NCI-H187 (cell line): Measurements from ENCODE around the gene HMG20B.

Experiments
- DNase-seq, 2 experiments: peaks; one replicate each; lab custom pipeline; 2025; lab: John Stamatoyannopoulos, UW

The HMG20B gene

DNA sequence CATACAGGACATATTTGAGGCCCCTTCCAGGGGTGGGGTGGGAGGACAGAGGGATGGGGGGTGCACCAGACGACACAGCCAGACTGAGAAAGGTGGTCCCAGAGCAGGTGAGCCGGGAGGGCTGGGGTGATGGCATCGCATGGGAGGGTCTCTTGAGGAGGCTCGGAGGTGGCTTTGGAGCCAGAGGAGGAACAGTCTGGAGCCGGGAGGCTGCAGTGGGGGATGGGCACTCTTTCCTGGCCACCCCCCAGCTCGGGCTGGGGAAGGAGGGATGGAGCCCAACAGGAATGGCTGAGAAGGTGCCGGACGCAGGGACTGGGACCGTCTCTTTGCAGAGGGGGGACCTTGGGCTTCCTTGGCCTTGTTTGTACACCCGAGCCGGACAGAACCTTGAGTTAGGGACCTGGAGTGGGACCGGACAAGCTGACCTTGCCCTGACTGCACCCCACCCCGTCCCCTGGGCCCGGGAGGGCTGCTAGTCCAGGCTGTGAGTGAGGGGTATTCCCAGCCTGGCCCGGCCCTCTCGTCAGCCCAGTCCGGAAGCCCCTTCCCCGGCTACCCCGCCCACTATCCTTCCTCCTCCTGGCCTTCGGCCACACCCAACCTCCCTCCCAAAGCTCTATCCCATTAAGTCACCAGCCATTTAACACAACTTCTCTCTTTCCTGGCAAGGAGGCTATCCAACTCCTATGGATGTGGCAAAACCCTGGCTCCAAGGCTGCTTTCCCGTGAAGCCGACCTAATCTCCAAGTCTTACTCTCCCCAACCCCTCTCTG, 34.7 kb downstream of the HMG20B start:
- DNase-seq = no peak

DNA sequence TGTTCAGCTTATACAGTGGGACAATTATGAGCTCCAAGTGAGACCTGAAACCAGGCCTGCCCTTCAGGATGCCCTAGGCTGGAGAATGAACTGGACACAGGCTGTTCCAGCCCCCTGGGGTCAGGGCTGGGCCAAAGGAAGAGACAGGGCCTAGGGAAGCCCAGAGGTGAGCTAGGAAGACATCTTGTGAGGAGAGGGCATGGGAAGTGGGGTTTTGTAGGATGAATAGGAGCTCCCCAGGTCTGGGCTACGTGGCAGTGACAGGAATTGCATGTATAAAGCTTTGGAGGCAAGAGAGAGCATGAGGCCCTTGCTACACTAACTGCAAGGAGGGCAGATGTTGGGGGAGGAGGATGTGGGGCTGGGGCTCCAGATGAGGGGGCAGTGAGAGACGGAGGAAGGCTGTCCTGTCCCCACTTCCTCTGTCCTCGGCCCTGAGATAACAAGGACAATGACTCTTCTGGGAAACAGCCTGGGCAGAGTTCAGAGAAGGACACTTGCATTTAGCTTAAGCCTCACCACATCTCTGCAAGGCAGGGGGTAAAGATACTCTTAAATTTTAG, 35.4 kb downstream of the HMG20B start:
- DNase-seq = no peak

DNA sequence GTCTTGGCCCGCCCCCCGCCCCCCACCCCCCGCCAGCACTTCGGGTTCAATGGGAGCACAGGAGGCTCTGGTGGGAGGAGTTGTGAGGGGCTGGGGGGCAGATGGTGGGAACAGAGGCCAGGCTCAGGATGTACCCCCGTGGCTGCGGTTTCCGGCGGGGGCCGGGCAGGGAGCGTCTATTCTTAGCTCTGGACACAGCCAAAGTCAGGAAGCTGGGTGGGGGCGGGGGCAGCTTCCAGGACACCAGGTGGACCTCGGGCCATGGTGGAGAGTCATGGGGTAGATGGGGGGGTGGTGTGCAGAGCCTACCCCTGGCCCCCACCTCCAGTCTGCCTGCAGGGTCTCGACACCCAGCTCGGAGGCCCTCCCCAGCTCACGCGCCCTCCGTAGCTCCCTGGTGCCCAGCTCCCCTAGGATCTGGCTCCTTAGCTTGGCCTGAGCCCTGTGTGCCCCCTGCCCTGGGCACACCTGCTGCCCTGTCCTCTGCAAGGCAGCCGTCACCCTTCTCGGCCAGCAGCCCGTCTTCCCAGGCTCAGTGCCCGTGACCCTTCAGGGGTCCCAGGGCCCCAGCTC, 36.1 kb downstream of the HMG20B start:
- no peak for DNase-seq

DNA sequence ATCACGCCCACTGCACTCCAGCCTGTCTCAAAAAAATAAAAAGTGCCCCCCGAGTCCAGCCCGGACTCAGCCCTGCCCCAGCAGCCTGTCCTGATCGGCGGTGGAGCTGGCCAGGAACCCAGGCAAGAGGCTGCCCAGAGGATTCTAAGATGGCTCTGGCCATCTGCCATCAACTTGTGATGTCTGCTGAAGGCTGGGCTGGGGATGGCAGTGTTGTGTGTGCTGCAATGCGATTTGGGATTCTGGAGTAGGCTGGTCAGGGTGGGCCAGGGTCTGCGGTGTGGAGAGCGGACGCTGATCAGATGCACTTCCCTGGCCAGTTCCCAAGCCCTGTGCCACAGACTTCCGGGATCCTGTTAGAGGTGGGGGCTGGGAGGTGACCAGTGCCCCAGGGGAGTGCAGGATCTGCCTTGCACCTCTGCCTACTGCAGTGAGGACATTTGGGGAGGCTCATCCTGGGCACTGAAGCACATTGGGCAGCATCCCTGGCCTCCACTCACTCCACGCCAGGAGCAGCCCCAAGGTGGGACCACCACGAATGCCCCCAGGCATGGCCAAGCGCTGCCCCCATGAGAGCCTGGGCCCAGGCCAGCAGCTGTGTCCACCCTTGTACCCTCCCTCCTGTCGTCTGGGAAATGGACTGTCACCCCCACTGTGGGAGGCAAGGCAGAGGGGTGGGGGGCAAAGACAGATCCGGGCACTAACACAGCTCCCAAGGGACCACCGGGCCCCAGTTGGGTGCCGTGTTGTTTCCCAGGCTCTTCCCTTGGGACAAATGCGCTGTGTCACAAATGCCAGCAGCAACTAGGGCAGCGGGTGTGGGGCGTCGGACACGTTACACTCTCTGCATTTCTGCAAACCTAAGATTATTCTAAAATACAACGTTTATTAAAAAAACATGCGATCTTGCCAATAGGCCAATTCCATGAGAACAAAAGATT, 37.3 kb downstream of the HMG20B start:
- no peak for DNase-seq

DNA sequence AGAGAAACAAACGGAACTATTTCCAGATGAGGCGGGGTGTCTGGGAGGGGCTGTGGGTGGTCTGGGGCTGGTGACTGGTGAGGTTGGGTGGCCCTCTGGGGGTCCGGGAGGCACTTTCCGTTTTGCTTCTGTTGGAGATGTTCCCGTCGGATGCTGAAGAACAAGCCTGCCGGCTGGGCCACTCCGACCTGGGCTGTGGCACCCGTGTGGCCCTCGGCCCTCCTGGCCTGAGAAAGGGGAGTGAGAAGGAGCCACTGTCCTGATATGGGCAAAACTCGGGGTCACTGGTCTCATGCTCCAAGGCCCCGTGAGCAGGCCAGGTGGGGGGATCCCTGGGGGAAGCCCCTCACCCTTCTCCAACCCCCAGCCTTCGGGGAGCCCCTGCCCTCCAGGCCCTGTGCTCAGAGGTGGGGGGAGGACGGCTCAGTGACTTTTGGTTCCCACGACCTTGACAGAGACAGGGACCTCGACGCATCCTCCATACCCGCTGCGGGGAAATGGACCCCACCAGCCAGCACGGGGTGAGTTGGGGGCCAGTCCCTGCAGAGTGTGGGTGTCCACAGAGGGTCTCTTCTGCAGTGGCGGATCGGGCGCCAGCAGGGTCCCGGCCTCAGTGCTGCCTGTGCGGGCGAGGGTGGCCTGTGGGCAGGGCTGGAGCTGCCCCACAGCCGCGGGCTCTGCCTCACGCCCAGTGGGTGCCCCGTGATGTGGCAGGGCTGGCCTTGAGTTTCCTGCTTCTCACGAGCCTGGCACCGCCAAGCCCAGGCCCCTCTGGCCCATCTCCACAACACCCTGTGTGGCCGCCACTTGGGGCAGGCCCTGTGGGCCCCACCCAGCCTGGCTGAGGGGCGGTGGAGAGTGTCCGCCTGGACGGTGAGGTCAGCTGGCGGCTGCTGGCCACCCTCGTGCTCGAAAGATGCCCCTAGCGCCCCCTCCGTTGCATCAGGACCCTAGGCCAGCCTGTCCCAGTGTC, 38.3 kb downstream of the HMG20B start:
- no peak for DNase-seq

DNA sequence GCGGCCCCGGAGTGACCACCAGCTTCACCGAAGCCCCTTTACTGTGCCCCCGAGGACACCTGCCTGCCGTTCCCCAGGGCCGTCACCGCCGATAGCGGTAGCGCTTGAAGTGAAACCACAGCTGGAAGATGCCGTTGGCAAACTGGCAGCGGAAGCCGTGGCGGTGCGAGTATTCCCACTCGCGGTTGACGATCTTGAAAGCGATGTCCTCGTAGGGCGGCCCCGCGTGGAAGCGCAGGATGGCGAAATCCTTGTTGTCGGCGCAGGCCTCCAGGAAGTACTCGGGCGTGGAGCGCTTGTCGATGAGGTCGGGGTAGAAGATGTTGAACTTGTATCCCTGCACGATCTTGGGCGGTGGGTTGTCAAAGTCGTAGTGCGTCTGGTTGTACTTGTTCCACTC, 39.1 kb downstream of the HMG20B start:
- no peak for DNase-seq

DNA sequence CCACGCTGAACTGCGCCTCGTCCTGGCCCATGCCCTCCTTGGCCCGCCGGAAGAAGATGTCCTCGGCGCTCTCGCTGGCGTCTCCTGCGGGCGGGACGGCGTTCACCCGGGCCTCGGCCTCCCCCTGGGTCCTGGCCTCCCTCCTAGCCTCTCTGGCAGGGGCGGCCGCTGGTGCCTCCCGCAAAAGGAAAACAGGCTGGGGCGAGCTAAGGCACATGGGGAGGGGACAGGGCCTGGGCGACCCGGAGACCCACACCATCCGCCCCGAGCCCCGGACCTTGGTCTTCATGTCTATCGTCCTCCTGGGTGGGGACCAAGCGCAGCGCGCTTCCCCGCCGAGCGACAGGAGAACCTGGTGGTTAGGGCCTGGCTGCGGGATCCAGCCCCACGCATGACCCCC, 39.6 kb downstream of the HMG20B start:
- DNase-seq = no peak

DNA sequence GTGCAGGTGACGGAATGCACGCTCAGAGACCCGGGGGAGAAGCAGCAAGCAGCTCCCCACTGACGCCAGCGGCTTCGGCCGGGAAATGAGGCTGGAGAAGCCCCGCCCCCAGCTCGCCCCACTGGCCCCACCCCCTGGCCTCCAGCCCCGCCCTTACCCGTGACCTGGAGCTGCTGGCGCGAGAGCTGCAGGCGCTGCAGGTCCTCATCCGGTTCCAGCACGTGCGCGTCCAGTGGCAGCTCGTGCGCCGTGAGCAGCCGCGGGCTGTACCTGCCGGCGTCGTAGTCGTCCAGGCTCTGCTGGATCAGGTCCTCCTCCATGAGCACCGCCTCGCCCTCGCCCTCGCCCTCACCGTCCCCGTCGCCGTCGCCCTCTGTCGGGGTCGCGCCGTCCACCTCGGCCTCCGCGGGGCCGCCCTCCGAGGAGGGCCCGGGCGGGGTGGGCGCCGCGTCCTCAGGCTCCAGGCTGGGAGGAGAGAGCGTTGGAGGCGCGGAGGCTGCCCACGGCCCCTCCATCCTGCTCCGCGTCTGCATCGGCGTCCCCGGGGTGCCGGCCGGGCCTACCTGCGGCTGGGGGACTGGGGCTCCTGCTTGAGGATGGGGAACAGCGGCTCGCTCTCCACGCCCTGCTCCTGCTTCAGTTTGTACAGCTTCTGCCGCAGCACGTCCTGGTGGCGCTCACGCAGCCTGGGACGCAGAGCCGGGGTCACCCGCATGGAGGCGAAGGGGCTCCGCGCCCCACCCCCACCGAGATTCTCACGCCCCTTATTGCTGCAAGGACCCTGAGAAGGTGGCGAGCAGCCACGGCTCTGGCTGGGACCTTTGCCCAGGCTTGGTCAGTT, 40.4 kb downstream of the HMG20B start:
- no peak for DNase-seq

DNA sequence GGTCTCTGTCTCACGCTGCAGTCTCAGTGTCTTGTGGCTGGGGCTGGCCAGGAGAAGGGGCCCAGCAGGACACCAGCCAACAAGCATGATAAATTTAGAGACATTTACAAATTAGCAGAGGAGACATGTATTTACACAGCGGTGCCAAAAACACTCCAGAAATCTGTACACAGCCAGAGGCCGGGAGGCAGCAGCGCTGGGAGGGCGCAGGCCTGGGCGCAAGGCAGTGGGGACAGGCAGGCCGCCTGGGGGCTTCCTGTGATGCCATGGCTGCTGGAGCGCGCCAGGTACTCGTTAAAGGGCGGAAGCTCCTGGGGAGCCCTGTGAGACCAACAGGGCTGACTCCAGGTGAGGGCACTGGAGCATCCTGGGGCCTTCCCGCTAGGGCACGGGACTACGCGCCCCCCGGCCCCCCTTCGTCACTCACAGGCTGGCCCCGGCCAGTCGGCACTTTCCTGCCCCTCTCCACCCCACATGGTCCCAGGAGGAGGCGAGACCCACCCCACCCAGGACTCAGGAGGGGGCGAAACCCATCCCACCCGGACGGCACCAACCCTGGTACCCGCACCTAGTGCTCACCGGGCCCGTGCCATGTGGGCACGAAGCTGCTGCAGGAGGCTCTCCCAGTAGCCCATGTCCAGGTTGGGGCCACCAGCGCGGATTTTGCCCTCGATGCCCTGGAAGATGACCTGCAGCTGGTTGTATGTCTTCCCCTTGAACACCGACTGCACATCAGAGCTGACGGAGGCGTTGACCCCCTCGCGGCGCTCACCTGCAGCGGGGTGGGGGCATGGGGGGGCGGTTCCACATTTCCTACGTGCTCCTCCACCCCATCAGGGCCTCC, 41.3 kb downstream of the HMG20B start:
- DNase-seq = no peak

DNA sequence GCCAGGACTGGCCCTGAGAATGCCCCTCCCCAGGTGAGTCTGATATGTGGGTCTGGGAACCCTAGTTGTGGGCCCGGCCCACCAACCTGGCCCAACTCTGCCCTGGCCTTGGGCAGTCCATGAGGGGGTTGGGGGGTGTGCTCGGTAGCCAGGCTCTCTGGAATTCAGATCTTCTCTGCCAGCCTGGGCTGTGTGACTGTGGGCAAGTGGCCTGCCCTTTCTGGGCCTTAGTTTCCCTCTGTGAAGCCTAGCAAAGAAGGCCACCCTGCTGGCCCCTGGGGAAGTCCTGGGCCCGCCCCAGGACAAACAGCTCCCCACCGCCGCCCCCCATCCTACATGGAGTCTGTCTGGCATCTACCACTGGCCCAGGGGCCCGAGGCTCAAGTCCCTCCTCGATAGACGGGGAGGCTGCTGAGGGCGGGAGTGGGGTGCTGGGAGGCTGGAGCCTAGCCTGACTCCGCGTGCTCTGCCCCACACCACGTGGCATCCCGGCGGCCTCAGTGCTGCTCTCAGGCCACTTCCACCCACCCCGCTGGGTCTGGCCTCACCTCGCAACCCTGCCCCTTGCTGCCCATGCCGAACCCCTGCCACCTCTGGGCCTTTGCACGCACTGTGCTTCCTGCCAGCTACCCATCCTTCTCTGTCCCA, 42.2 kb downstream of the HMG20B start:
- no peak for DNase-seq

DNA sequence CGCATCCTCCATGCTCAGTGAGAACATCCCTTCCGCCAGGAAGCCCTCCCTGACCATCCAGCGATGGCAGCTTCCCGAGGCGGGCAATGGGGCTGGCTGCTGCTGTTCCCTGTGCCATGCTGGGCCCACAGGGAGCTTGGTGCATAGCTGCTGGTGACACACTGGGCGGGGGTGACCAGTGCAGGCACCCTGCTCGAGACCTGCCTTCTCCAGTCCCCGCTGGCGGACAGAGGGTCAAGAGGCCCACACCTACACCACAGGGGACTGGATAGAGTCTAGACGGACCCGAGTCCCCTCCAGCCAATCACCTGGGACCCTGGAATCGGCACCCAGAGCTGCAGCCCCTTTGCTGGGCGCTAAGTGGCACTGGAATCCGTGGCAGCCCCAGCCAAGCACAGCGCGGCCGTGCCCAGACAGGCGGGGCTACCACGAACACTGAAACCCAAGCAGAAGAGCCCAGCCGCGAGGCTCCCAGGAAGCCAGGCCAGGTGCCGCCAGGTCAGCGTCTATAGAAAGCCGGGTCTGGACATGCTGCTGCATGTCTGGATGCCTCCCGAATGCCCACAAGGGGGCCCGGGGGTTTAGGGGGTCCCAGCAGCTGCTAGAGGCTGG, 42.9 kb downstream of the HMG20B start:
- no peak for DNase-seq

DNA sequence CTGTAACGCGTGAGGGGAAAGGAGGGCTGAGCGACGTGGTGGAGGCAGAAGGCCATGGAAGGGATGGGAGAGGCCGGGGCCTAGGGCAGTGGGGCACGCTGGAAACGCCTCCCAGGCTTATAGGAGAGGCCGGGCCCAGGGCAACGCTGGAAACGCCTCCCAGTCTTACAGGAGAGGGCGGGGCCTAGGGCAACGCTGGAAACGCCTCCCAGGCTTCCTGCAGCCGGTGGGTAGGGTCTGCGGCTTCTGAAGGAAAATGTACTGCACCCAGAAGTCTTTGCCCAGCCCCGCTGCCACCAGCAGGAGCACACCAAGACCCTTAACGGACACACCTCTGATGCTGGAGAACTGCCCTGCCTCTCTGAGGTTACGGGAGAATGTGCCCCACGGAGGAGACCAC, 44.7 kb downstream of the HMG20B start:
- DNase-seq = no peak

DNA sequence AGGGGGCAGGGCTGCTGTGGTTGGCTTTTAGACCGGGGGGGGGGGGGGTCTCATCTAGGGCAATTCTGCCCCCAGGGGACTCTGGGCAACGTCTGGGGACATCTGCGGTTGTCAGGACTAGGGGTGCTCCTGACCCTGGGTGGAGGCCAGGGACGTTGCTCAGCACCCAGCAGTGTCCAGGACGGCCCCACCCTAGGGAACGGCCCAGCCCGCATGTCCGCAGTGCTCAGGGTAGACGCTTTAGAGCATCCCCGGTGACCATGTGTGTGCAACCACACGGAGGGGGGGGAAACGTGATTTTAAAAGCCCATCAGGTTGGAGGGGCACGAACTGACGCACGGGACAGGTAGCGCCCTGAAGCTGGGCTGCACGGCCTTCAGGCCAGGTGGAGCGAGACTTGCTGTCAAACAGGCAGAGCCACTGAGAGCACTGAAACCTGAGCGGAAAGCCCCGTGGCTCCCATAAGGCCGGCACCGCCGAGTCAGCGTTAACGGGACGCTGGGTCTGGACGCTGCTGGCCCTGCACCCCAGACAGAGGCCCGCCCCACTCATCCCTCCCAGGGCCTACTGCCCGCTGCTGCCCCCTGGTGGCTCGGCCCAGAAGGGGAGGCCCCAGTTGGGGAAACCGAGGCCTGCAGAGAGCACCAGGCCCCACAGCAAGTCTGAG, 45.5 kb downstream of the HMG20B start:
- no peak for DNase-seq

DNA sequence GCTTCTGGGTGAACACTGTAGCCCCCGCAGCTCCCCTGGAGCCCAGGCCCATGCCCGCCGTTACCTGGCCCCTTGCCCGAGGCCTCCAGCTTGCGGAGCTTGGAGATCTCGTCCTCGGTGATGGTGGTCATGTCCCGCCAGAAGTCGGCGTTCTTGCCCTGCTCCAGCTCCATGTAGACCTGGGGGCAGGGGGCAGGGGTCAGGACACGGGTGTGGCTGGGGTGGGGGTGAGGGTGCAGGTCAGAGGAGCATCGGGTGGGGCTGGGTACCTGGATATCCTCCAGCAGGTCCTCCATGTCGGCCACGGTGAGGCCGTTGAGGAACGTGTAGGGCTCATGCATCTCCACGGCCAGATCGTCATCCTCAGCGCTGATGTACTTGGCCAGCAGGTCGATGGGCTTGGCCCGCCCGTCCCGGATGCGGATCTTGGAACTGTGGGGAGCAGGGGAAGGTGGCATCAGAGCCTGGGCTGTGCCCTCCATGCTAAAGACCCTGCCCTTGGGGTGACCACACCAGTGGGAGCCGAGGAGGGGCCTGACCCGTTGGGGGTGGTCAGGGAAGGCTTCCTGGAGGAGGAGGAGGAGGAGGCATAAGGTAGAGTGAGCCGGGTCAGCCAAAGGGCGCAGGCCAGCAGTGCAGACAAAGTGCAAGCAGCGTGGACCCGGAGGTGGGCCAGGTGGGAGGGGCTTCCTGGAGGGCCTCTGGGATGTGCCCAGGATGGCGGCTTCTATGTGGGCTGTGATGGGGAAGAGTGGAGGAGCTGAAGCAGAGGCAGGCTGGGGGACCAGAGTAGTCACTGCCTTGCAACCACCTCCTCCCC, 46.3 kb downstream of the HMG20B start:
- no peak for DNase-seq

DNA sequence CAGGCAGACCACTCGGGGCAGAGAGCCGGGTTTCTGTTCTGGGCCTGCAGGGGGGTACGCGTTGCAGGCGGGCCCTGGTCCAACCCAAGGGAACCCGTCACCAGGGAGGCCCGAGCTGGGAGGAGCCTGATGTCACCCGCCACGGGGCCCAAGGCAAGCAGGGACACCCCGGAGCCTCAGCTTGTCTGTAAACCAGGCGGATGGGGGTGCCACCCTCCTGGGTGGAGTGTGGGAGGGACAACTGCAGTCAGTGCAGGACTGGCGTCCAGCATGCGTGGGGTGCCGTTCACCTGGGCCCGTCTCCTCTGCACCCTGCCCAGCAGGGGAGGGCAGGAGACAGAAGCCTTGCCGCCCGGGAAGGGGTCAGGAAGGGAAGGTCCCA, 46.9 kb downstream of the HMG20B start:
- DNase-seq = no peak

DNA sequence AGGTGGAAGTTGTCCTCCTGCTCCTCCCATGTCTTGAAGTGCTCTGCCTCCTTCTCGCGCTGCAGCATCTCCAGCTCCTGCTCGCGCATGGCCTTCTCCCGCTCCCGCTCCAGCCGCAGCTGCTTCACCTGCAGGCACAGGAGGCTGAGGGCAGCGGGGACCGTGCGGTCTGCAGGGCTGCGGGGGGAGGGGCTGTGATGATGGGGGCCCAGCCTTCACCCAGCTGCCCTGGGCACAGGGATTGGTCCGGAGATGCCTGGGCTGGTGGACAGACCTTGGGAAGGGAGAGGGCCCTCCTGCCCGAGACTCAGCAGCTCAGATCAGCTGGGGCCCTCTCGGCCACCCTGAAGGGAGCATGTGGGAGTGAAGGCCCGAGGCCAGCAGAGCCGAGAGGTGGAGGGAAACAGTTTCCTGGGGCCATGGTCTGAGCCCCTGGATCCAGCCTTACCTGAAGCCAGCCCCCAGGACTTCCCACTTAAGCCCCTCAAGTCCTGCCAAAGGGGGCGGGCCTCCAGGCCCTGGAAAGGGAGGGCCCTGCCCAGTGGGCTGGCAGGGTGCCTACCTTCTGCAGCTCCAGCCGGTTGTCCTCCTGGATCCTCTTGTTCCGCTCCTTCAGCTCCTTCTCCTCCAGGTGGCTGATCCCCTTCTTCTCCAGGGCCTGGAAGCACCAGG, 47.5 kb downstream of the HMG20B start:
- no peak for DNase-seq
